AG09319 (cell line): ENCODE results near the gene IMP3.
A peak's percentile ranks its signal among the peaks of the same experiment; 100 is the strongest.

Experiments used
- DNase-seq: peaks from one replicate; pipeline ENCODE4 v3.0.0-alpha.2; 2010; ENCODE audit warnings: low read depth; ENCODE audit errors: extremely low read depth
- CTCF ChIP-seq: IDR thresholded peaks from 2 replicates; pipeline ENCODE4 v1.5.1; 2011; ENCODE audit warnings: low read depth, mild to moderate bottlenecking, inconsistent platforms, low read length, moderate library complexity

The IMP3 gene

DNA sequence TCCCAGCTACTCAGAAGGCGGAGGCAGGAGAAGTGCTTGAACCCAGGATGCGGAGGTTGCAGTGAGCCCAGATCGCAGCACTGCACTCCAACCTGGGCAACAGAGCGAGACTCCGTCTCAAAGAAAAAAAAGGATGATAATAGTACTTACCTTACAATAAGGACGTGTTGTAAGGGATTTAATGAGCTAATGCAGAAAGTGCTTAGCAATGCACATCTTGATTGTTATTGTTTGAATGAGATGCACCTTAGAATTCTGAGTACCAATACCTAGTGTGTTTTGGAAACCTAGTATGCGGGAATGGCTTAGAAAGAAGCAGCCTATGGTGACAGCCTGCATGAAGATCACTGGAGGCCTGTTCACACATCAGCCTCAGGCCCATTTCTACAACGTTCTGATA lies 34.0 kb downstream of the IMP3 start:
- DNase-seq, result no peak
- no peak for TF ChIP-seq CTCF

GRCh38 chr15:75599401-75599800 lies 40.6 kb downstream of the IMP3 start:
- no peak for DNase-seq
- no peak for TF ChIP-seq CTCF

DNA sequence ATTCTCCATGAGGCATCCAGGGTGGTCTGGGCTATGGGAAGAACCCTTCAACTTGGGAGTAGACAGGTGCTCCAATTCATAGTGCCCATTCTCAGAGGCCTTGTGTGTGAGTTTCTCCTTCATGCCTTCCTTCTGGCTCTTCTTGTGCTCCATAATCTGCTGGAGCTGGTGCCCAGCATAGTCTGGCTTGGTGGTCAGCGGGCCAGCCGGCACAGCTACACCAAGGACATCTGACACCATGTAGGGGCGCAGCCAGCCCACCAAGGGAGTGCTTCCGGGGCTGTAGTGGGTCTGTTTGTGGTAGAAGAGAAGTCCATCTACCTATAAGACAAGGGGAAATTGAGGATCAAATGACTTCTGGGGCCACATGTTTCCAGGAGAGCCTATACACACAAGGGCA lies 41.7 kb downstream of the IMP3 start:
- no peak for DNase-seq
- TF ChIP-seq CTCF, result no peak

- DNase-seq, result no peak
- TF ChIP-seq CTCF, result peak; percentile 32
These were observed 42.2 kb downstream of the IMP3 start for GRCh38 chr15:75597667-75598341.

- no peak for TF ChIP-seq CTCF
- DNase-seq, result no peak
These were observed 43.2 kb downstream of the IMP3 start for GRCh38 chr15:75596703-75597345.

DNA sequence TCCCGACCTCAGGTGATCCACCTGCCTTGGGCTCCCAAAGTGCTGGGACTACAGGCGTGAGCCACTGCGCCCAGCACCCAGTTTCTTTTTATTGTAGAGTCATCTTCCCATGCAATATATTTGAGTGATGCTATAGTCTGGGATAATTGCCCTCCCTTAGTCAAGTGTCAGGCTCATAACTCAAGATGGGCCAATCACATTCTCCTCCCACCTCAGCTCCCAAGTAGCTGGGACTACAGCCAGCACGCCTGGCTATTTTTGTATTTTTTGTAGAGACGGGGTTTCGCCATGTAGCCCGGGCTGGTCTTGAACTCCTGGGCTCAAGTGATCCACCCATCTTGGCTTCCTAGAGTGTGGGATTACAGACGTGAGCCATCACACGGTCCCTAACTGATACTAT lies 45.7 kb downstream of the IMP3 start:
- TF ChIP-seq CTCF, result no peak
- no peak for DNase-seq

GRCh38 chr15:75591655-75592364 lies 48.2 kb downstream of the IMP3 start:
- no peak for DNase-seq
- TF ChIP-seq CTCF, result no peak
